ENCODE data around the gene DBP. TPM values are rescaled to one million over a fixed set of nuclear protein-coding genes. Genes with fewer than 3 reads are reported as not detected.
"Not testable (repeated sequence)": the region's sequence is repeated elsewhere in the genome, so short reads cannot be mapped to it uniquely, and the experiment has no call there.

Gene DBP
- total RNA-seq, 1 donor from 2014 or later: 12.7 TPM

DNA sequence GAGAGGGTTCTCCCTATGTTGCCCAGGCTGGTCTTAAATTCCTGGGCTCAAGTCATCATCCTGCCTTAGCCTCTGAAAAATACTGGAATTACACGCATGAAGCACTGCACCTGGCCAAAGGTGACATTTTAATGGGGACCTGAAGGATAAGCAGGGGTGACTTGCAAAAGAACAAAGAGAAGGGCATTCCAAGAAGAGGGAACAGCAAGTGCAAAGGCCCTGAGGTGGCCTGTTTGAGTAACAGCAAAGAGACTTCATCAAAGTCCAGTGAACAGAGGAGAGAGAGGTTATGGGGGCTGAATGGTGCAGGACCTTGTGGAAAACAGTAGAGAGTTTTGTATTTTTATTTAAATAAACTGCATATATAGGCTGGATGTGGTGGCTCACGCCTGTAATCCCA lies 4.7 kb upstream of the DBP start:
- DNase-seq (ENCODE audit: low spot score): no peak

DNA sequence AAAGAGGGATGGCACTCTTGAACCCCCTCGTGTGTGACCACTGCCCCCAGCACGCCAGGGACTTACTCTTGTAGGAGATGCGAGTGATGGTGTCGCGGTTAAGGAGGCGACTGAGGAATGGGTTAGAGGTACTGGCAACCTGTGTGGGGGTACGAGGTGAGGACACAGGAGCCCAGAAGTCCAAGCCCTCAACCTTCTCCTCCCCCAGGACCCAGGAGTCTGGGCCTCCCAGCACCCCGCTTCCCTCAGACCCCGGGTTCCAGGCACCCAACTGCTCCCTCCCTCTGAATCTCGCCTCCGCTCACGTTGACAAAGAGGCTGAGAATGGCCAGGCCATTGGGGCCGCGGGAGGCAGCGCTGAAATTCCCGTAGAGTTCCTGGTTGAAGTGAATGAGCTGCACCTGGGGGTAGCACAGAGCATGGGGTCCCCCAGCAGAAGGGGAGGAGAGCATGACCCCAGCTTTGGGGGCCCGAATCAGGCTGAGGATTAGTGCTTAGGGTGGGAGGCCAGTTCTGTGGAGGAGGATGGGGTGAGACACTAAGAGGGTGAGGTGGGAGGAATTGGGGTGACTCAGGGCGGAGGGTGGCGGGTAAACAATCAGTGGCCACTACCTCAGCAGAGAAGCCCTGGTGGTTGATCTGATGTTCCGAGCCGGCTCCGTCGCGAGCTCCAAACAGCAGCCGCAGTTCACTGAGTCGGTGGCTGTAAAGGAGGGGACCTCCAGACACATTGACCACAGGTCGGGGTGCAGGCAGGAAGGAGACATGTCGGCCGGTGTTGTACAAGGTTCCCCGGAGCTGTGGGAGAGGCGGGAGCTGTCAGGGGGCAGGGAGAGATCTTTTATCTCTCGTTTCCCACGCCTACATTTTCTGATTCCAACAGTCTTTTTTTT lies 2.5 kb upstream of the DBP start:
- DNase-seq (ENCODE audit: low spot score): no peak

DNA sequence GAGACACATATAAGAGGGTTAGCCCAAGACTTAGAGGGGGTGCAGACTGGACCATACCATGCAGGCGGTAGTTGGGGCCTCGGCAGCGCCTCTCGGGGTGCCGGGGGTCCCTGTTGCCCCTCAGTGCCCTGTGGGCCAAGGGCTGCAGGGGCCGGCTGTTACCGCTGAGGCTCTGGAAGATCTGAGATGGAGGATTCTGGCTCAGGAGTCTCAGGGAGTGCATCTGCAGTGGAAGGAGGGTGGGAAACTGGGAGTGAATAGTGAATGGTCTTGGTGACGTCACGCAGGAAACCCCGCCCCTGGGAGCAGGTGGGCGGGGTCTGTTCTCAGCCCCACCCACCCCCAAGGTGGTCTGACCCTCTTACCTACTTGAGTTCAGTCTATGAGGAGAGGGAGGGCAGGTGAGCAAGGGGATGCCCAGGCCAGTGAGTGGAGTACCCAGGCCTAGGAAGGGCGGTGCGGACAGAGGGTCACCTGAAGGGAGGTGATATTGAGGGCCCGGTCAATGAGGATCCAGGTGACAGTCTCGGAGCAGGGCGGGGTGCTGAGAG lies 1.7 kb upstream of the DBP start:
- peak; percentile 51 for DNase-seq (ENCODE audit: low spot score)

DNA sequence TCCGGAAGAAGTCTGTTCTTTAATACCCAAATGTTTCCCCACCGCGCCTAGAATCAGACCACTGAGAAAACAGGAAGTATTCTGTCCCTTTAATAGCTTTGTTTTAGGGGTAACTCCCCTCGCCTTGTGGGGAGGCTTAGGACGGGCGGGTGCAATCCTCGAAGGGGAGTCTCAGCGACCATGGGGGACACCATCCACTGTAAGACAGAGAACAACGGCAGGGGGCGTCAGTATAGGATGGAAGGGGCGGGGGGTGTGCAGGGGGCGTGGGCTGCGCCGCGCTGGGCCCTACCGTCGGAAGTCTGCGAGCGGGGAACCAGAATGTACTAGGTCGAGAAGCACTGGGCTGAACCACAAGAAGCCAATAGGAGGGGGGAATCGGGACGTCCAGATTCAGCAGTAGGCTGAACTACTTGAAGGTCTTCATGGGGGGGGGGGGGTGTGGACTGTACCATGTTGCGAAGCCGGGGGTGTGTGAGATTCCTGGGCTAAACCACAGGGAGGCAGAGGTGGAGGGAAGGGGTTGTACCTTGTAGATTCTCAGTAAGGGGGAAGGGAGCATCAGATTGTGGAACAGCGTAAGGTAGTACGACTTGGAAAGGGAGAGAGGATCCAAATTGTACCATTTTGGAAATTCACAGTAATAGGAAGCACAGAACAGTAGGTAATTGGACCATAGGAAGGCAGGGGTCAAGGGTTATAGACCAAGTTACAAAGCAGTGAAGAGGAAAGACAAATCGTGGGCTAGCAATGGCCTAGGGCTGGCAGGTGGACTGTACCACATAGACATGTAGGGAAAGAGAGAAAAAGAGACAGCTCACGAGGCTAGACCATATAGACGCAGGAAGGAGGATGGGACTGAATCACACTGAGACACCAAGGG lies 1.0 kb upstream of the DBP start:
- DNase-seq (ENCODE audit: low spot score): peak; percentile 92

DNA sequence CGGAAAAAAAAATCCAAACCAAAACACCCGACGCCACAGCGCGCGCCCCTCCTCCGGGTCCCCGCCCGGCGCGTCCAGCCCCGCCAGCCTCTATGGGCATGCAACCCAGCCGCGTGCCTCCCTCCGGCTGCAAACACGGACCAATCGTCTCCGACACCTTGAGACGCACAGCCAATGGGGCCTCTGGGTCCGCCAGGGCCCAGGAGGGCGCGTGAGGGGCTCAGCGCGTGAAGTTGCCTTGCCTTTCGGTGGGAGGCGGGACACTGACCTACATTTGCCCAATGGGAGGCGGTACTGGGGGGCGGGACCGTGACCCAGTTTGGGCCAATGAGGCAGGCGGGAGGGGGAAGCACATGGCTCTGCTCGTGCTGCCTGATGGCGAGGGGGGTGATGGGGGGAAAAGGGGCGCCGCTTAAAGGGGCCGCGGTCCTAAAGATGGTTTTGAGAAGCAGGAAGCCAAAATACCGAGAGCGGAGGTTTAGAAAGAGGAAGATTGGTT lies 319 bp upstream of the DBP start:
- peak; percentile 100 for DNase-seq (ENCODE audit: low spot score)

DNA sequence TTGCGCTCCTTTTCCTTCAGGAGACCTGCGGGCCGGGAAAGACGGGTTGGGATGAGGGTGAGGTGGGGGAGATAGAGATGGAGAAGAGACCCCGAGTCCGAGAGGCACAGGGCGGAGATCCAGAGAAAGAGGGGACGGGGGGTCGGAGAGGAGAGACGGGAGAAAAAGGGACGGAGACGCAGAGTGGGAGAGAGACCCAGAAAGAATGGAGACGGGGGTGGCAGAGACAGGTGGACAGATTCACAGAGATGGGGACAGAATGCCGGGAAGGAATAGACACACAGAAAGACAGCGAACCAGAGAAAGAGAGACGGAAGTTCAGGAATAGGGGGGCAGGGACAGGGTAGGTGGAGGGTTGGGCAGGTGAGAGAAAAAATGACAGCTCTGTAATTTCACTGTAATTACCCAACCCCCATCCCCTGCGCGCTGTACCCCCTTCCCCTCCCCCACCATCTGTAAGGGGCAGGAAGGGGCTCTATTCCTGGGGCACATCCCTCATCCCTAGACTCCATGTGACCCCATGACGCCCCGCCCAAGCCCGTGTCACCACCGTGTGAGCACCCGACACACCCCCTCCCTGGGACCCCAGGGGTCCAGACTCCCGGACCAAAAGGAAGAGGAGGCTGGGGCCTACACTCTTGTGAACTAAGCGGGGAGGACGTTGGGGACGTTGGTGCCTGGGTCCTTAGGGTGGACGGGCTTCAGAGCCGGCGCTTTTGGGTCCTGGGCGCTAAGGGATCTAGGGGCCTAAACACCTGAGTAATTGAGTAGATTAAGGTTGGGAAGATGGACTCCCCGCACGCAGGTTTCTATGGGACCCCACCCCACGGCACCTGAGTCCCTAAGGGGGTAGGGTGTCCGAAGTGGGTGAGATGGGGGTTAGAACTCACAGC lies 967 bp downstream of the DBP start:
- peak; percentile 77 for DNase-seq (ENCODE audit: low spot score)

DNA sequence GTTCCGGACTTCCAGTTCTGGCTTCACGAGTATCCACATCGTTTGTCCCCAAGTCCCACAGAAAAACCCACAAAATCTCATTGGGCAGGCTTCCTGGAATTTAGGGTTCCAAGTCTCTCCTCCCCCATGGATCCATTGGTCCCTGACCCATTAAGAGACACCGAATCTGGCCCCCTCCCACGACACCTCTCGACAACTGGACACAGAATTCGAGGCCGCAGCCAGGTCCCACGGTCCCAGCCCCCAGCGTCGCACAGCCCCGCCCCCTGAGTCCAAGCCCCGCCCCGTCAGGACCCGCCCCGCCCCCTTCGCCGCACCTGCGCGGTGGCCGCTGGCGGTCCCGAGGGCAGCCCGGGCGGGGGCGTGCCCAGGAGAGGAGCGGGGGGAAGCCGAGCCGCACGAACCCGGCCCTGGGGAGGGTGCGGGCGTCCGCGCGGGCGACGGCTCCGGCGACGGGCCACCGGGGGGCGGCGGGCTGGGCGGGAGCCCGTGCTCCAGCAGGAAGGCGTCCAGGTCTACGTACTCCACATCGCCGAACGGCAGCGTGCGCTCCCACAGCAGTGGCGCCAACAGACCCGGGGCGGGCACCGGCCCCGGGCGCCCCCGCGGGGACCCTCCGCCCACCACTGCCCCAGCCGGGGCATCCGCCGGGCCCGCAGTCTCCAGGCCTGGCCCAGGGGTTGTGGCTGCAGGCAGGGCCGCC lies 1.8 kb downstream of the DBP start:
- peak; percentile 82 for DNase-seq (ENCODE audit: low spot score)

DNA sequence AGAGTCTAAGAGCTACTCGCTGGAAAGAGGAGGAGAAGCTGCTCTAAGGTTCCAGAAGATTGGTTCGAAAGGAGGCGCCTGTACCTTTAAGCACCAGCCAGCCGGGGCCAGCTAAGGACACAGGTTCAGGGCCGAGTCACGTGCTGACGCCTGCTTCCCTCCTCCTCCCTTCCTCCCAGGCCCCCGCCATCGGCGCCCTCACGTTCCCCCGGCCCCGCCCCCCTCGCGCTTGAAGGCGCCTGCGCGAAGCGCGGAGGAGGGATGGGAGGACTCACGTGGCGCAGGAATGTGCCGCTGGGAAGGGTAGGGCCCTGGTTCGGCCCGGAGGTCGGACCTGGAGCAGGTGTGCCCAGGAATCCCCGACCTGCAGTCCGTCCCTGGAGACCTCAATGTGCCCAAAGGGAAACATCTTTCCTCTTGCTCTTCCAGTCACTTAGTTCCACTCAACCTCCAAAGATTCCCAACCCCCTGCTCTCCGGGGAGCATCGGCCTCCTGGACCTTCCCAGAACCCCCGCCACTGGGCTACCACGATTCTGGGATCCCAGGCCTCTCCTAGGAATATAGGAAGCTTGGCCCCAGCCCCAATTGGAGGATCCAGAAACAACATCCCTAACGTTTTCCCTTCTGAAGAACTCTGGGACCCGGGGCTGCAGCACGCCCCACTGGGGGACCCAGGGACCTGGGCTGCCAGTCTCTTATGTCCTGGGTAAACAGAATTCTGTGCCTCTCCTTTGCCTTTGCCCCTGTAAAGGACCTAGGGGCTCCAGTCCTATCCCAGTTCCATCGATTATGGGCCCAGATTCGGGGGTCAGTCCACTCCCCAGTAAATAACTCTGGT lies 2.5 kb downstream of the DBP start:
- DNase-seq (ENCODE audit: low spot score): peak; percentile 98

DNA sequence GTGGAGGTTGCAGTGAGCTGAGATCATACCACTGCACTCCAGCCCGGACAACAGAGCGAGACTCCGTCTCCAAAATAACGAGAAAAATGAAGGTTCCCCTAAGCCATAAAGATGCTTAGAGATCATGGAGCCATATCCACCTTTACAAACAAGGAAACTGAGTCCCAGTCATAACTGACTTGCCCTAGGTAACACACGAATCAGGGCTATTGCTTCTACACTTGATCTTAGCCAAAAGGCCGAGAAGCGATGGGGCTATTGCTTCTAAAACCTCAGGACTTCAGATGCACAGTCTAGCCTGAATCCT lies 3.2 kb downstream of the DBP start:
- no peak for DNase-seq (ENCODE audit: low spot score)

DNA sequence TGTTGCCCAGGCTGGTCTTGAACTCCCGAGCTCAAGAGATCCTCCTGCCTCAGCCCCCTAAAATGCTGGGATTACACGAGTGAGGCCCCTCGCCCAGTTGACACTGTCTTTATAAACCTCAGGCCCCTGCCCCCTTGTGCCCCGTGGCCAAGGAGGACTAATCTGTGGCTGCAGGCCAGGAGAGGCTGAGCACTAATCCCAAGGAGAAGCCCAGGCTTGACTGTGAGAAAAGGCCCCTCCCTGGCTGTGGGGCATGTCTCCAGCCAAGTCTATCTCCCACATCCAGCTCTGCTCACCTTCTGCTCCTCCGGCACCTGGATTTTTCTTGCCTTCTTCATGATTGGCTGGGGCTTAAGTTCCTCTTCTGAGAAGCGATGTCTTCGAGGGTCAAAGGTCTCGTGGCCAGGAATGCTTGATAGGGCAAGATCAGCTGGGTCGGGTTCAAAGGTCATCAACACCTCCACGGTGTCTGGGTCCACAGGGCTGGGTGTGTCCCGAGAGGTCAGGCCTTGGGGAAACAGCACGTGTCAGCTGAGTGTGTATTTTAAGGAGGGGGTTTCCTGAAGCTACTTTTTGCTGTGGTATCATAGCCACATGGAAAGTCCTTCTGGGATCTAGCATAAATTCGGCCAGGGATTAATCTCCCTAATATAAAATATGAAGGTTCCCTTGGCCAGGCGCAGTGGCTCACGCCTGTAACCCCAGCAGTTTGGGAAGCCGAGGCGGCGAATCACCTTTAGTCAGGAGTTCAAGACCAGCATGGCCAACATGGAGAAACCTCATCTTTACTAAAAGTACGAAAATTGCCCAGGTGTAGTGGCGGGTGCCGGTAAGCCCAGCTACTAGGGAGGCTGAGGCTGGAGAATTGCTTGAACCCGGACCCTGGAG lies 3.8 kb downstream of the DBP start:
- DNase-seq (ENCODE audit: low spot score): peak; percentile 61

DNA sequence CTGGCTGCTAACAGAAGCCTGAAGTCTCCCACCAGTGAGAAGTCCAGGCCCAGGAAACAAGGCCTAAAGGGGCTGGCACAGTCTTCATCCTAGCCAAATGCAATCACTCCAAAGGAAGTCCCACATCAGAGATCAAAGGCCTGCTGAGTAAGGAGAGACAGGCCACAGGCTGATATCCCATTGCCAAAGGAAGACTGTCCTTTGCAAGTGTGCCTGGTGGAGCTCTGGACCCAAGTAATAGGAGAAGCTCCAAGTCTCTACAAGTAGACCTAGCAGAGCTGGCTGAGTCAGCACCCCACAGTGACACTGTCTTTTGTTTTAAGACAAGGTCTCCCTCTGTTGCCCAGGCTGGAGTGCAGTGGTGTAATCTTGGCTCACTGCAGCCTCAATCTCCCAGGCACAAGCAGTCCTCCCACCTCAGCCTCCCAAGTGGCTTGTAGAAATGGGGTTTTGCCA lies 4.5 kb downstream of the DBP start:
- no peak for DNase-seq (ENCODE audit: low spot score)

DNA sequence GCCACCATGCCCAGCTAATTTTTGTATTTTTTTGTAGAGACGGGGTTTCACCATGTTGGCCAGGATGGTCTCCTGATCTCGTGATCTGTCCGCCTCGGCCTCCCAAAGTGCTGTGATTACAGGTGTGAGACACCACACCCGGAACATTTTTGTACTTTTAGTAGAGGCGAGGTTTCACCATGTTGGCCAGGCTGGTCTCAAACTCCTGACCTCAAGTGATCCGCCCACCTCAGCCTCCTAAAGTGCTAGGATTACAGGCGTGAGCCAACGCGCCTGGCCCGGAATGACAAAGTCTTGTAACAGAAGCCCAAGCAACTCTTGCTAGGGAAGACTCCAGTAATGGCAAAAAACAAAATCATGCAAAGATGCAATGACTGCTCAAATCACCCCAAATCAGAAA lies 4.9 kb downstream of the DBP start:
- not testable (repeated sequence) for DNase-seq (ENCODE audit: low spot score)

DNA sequence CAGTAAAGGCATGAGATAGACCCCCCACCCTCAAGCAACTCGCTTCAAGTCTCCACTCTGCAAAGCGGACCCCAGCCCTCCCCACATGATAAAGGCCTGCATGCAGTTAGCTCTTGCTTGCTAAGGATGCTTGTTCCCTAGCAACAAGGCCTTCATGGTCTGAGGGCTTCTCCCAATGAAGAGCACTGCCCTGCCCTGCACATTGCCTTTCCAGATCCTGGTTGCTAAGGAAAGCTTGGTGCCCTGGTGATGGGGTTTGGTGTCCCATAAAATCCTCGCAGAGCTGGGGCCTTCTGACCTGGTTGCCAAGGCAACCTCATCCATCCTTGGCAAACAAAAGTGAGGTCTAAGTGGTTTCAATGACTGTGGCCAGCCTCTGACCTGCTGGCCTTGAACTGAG lies 6.0 kb downstream of the DBP start:
- DNase-seq (ENCODE audit: low spot score): no peak

DNA sequence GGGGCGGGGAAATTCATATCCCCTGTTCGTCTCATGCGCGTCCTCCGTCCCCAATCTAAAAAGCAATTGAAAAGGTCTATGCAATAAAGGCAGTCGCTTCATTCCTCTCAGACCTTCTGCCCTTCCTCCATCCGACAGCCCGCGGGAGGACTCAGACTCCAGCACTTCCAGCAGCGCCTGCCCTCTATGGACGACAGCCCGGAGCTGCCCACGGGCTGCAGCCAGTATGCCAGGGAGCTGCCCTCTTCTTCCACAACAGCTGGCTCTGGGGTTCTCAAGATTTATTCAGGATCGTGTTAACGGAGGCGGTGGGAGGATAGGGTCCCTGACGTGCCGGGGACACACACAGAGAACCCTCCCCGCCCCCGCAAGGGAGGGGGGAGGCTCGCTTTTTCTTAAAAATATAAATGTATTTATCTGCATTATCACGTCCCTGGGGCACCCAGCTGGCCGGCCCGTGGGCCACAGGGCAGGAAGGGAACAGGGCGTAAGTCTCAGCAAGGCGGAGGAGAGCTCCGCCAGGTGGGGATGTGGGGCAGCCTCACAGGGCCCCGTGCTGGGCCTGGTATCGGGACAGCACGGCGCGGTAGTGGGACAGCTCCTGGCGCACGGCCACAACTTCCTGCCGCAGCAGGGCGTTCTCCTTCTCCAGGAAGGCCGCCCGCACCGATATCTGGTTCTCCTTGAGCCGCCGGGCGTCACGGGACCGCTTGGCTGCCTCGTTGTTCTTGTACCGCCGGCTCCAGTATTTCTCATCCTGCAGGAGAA lies 6.7 kb downstream of the DBP start:
- peak; percentile 71 for DNase-seq (ENCODE audit: low spot score)

DNA sequence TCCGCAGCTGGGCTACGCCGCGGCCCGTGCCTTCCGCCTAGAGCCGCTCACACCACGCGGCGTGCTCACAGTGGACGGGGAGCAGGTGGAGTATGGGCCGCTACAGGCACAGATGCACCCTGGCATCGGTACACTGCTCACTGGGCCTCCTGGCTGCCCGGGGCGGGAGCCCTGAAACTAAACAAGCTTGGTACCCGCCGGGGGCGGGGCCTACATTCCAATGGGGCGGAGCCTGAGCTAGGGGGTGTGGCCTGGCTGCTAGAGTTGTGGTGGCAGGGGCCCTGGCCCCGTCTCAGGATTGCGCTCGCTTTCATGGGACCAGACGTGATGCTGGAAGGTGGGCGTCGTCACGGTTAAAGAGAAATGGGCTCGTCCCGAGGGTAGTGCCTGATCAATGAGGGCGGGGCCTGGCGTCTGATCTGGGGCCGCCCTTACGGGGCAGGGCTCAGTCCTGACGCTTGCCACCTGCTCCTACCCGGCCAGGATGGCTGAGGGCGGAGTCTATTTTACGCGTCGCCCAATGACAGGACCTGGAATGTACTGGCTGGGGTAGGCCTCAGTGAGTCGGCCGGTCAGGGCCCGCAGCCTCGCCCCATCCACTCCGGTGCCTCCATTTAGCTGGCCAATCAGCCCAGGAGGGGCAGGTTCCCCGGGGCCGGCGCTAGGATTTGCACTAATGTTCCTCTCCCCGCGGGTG lies 7.4 kb downstream of the DBP start:
- DNase-seq (ENCODE audit: low spot score): peak; percentile 72

DNA sequence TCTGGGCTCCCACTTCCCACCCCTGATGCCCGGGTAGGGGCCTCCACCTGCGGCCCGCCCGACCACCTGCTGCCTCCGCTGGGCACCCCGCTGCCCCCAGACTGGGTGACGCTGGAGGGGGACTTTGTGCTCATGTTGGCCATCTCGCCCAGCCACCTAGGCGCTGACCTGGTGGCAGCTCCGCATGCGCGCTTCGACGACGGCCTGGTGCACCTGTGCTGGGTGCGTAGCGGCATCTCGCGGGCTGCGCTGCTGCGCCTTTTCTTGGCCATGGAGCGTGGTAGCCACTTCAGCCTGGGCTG lies 7.9 kb downstream of the DBP start:
- DNase-seq (ENCODE audit: low spot score): no peak

DNA sequence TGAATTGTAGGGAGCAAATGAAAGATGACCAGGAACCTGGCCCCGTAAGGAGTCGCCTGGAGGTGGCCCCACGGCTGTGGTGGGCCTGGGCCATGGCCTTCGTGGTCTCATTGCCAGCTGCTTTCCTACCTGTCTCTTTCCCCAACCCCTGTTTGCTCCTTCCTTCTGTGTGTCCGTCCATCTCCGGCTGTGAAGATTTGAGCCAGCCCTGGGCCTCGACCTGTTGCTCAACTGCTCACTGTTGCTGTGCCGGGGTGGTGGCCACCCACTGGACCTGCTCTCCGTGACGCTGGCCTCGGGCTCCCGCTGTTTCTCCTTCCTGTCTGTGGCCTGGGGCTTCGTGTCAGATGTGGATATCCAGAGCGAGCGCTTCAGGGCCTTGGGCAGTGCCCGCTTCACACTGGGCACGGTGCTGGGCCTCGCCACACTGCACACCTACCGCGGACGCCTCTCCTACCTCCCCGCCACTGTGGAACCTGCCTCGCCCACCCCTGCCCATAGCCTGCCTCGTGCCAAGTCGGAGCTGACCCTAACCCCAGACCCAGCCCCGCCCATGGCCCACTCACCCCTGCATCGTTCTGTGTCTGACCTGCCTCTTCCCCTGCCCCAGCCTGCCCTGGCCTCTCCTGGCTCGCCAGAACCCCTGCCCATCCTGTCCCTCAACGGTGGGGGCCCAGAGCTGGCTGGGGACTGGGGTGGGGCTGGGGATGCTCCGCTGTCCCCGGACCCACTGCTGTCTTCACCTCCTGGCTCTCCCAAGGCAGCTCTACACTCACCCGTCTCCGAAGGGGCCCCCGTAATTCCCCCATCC lies 8.5 kb downstream of the DBP start:
- DNase-seq (ENCODE audit: low spot score): peak; percentile 55

All from ureter (tissue), 1 donor.